ENCODE data around the gene ADCK1.
"Not testable (repeated sequence)": the region's sequence is repeated elsewhere in the genome, so short reads cannot be mapped to it uniquely, and the experiment has no call there.

ADCK1 gene

GRCh38 chr14:77869340-77869739, 69.4 kb downstream of the ADCK1 start:
- DNase-seq (ENCODE audit: insufficient read length): no peak
- FAIRE-seq: no peak
- TF ChIP-seq POLR2A (IDR thresholded peaks at IDR 0.05; ENCODE audit: low read depth, low read length) (no peak), POLR2AphosphoS5 (IDR thresholded peaks at IDR 0.05; ENCODE audit: low read depth, low read length) (no peak), TAF1 (IDR thresholded peaks at IDR 0.05; ENCODE audit: borderline replicate concordance, low read depth, low read length) (no peak)

GRCh38 chr14:77870646-77871045, 70.7 kb downstream of the ADCK1 start:
- no peak for TF ChIP-seq TAF1 (IDR thresholded peaks at IDR 0.05; ENCODE audit: borderline replicate concordance, low read depth, low read length)
- TF ChIP-seq POLR2AphosphoS5 (IDR thresholded peaks at IDR 0.05; ENCODE audit: low read depth, low read length): no peak
- no peak for TF ChIP-seq POLR2A (IDR thresholded peaks at IDR 0.05; ENCODE audit: low read depth, low read length)
- FAIRE-seq (no peak), DNase-seq (ENCODE audit: insufficient read length) (no peak)

- no peak for DNase-seq (ENCODE audit: insufficient read length)
- no peak for TF ChIP-seq POLR2AphosphoS5 (IDR thresholded peaks at IDR 0.05; ENCODE audit: low read depth, low read length)
- TF ChIP-seq POLR2A (IDR thresholded peaks at IDR 0.05; ENCODE audit: low read depth, low read length): no peak
- FAIRE-seq: no peak
Measured at GRCh38 chr14:77872152-77872551, 72.2 kb downstream of the ADCK1 start.

- no peak for TF ChIP-seq TAF1 (IDR thresholded peaks at IDR 0.05; ENCODE audit: borderline replicate concordance, low read depth, low read length)
- TF ChIP-seq POLR2AphosphoS5 (IDR thresholded peaks at IDR 0.05; ENCODE audit: low read depth, low read length): no peak
- no peak for TF ChIP-seq POLR2A (IDR thresholded peaks at IDR 0.05; ENCODE audit: low read depth, low read length)
- DNase-seq (ENCODE audit: insufficient read length) (no peak), FAIRE-seq (no peak)
Measured at GRCh38 chr14:77872983-77873382, 73.1 kb downstream of the ADCK1 start.

GRCh38 chr14:77878783-77879182, 78.9 kb downstream of the ADCK1 start:
- TF ChIP-seq POLR2A (IDR thresholded peaks at IDR 0.05; ENCODE audit: low read depth, low read length) (no peak), TAF1 (IDR thresholded peaks at IDR 0.05; ENCODE audit: borderline replicate concordance, low read depth, low read length) (no peak), POLR2AphosphoS5 (IDR thresholded peaks at IDR 0.05; ENCODE audit: low read depth, low read length) (no peak)
- FAIRE-seq: no peak
- DNase-seq (ENCODE audit: insufficient read length): no peak

- no peak for DNase-seq (ENCODE audit: insufficient read length)
- FAIRE-seq: no peak
Measured at GRCh38 chr14:77880056-77880455, 80.1 kb downstream of the ADCK1 start.

GRCh38 chr14:77882098-77882497, 82.2 kb downstream of the ADCK1 start:
- no peak for DNase-seq (ENCODE audit: insufficient read length)

More at GRCh38 chr14:77880056-77880455, 80.1 kb downstream of the ADCK1 start:
- no peak for TF ChIP-seq POLR2A (IDR thresholded peaks at IDR 0.05; ENCODE audit: low read depth, low read length)
- no peak for TF ChIP-seq TAF1 (IDR thresholded peaks at IDR 0.05; ENCODE audit: borderline replicate concordance, low read depth, low read length)
- TF ChIP-seq POLR2AphosphoS5 (IDR thresholded peaks at IDR 0.05; ENCODE audit: low read depth, low read length): no peak

GRCh38 chr14:77882636-77883035, 82.7 kb downstream of the ADCK1 start:
- FAIRE-seq (no peak), DNase-seq (ENCODE audit: insufficient read length) (no peak)
- TF ChIP-seq POLR2AphosphoS5 (IDR thresholded peaks at IDR 0.05; ENCODE audit: low read depth, low read length) (no peak), TAF1 (IDR thresholded peaks at IDR 0.05; ENCODE audit: borderline replicate concordance, low read depth, low read length) (no peak), POLR2A (IDR thresholded peaks at IDR 0.05; ENCODE audit: low read depth, low read length) (no peak)

More at GRCh38 chr14:77882098-77882497, 82.2 kb downstream of the ADCK1 start:
- no peak for FAIRE-seq
- TF ChIP-seq POLR2AphosphoS5 (IDR thresholded peaks at IDR 0.05; ENCODE audit: low read depth, low read length): no peak
- TF ChIP-seq POLR2A (IDR thresholded peaks at IDR 0.05; ENCODE audit: low read depth, low read length): no peak
- TF ChIP-seq TAF1 (IDR thresholded peaks at IDR 0.05; ENCODE audit: borderline replicate concordance, low read depth, low read length): no peak

- TF ChIP-seq TAF1 (IDR thresholded peaks at IDR 0.05; ENCODE audit: borderline replicate concordance, low read depth, low read length): no peak
- no peak for TF ChIP-seq POLR2AphosphoS5 (IDR thresholded peaks at IDR 0.05; ENCODE audit: low read depth, low read length)
- no peak for TF ChIP-seq POLR2A (IDR thresholded peaks at IDR 0.05; ENCODE audit: low read depth, low read length)
- DNase-seq (ENCODE audit: insufficient read length) (no peak), FAIRE-seq (no peak)
Measured at GRCh38 chr14:77883131-77883846, 83.4 kb downstream of the ADCK1 start.

- no peak for FAIRE-seq
- TF ChIP-seq TAF1 (IDR thresholded peaks at IDR 0.05; ENCODE audit: borderline replicate concordance, low read depth, low read length) (no peak), POLR2A (IDR thresholded peaks at IDR 0.05; ENCODE audit: low read depth, low read length) (no peak), POLR2AphosphoS5 (IDR thresholded peaks at IDR 0.05; ENCODE audit: low read depth, low read length) (no peak)
Measured at GRCh38 chr14:77883847-77884238, 83.9 kb downstream of the ADCK1 start.

GRCh38 chr14:77885367-77885766, 85.5 kb downstream of the ADCK1 start:
- FAIRE-seq (no peak), DNase-seq (ENCODE audit: insufficient read length) (no peak)
- no peak for TF ChIP-seq POLR2AphosphoS5 (IDR thresholded peaks at IDR 0.05; ENCODE audit: low read depth, low read length)
- no peak for TF ChIP-seq POLR2A (IDR thresholded peaks at IDR 0.05; ENCODE audit: low read depth, low read length)
- no peak for TF ChIP-seq TAF1 (IDR thresholded peaks at IDR 0.05; ENCODE audit: borderline replicate concordance, low read depth, low read length)

More at GRCh38 chr14:77883847-77884238, 83.9 kb downstream of the ADCK1 start:
- DNase-seq (ENCODE audit: insufficient read length): no peak

GRCh38 chr14:77886010-77886409, 86.1 kb downstream of the ADCK1 start:
- no peak for FAIRE-seq
- DNase-seq (ENCODE audit: insufficient read length): no peak
- no peak for TF ChIP-seq POLR2AphosphoS5 (IDR thresholded peaks at IDR 0.05; ENCODE audit: low read depth, low read length)
- TF ChIP-seq POLR2A (IDR thresholded peaks at IDR 0.05; ENCODE audit: low read depth, low read length): no peak
- TF ChIP-seq TAF1 (IDR thresholded peaks at IDR 0.05; ENCODE audit: borderline replicate concordance, low read depth, low read length): no peak

- not testable (repeated sequence) for DNase-seq (ENCODE audit: insufficient read length); FAIRE-seq
Measured at GRCh38 chr14:77888903-77889302, 89.0 kb downstream of the ADCK1 start.

All from GM12892 (cell line).